ENCODE measurements around the gene POLR3A. TPM values are rescaled to one million over a fixed set of nuclear protein-coding genes. Genes with fewer than 3 reads are reported as not detected.

The POLR3A gene
- total and polyA plus RNA-seq, 2 of the 13 experiments (the other 11 are each of a cell fraction or from before 2014, with no cell fraction given) = 13.6 to 19.2 TPM

DNA sequence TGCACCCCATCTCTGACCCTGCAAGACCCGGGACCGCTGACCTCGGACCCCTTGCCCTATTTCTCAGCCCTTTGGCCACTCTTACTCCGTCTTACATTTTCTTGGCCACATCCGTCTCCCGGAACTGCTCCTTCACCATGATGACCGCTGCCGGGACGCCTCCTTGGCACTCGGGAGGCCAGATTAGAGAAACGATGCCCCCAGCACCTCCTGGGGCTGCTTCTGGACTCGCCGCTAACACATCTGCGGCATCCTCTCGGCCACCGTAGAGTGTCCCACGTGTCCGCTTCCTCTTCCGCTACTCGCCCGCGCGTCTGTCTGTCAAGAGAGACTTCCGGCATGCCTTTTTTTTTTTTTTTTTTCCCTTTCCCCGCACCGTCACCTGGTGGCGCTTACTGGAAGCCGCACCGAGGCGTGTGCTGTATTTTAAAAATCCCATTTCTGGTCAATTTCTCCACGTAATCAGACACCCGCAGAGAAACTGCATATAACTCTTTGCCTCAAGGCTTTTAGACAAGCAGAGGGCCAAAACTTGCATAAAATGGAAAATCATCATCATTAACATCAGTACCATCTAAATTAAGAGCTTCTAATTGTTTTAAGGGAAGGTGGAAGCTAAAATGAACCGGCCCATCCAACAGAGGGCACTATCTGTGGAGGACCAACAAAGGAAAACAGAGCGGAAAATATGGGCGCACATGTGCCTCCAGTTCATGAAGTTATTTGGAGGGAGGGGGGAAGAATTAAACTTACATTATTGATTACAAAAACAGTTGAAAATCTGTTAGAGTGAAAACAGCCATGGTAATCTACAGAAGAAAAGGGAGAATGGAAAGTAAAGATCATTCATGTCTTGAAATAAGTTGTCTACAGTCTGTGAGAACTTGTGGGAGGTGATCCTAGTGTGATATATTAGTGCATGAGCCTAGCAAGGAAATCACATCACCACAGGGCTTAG, at the start of gene POLR3A (continued):
- TF ChIP-seq, protein P1, sequence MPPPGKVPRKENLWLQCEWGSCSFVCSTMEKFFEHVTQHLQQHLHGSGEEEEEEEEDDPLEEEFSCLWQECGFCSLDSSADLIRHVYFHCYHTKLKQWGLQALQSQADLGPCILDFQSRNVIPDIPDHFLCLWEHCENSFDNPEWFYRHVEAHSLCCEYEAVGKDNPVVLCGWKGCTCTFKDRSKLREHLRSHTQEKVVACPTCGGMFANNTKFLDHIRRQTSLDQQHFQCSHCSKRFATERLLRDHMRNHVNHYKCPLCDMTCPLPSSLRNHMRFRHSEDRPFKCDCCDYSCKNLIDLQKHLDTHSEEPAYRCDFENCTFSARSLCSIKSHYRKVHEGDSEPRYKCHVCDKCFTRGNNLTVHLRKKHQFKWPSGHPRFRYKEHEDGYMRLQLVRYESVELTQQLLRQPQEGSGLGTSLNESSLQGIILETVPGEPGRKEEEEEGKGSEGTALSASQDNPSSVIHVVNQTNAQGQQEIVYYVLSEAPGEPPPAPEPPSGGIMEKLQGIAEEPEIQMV (CRISPR knock-in tag; IDR thresholded peaks at IDR 0.05; ENCODE audit: low read depth) = no peak
- TF ChIP-seq, protein P2, sequence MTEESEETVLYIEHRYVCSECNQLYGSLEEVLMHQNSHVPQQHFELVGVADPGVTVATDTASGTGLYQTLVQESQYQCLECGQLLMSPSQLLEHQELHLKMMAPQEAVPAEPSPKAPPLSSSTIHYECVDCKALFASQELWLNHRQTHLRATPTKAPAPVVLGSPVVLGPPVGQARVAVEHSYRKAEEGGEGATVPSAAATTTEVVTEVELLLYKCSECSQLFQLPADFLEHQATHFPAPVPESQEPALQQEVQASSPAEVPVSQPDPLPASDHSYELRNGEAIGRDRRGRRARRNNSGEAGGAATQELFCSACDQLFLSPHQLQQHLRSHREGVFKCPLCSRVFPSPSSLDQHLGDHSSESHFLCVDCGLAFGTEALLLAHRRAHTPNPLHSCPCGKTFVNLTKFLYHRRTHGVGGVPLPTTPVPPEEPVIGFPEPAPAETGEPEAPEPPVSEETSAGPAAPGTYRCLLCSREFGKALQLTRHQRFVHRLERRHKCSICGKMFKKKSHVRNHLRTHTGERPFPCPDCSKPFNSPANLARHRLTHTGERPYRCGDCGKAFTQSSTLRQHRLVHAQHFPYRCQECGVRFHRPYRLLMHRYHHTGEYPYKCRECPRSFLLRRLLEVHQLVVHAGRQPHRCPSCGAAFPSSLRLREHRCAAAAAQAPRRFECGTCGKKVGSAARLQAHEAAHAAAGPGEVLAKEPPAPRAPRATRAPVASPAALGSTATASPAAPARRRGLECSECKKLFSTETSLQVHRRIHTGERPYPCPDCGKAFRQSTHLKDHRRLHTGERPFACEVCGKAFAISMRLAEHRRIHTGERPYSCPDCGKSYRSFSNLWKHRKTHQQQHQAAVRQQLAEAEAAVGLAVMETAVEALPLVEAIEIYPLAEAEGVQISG (CRISPR knock-in tag; IDR thresholded peaks at IDR 0.05) = peak; percentile 98
- TF ChIP-seq KLF6 (CRISPR knock-in tag; IDR thresholded peaks at IDR 0.05) (peak; percentile 47; the same call in 1 of the 2 replicates), ZNF460 (CRISPR knock-in tag; IDR thresholded peaks at IDR 0.05; ENCODE audit: borderline replicate concordance) (no peak), GTF2F1 (IDR thresholded peaks at IDR 0.05; ENCODE audit: low read length) (no peak), HOXA7 (CRISPR knock-in tag; IDR thresholded peaks at IDR 0.05) (no peak), ZNF83 (CRISPR knock-in tag; IDR thresholded peaks at IDR 0.05; ENCODE audit: borderline replicate concordance) (no peak), HDAC1 (CRISPR knock-in tag; IDR thresholded peaks at IDR 0.05) (peak; percentile 88), TP53 (CRISPR knock-in tag; conservative IDR thresholded peaks at IDR 0.05) (no peak), XBP1 (CRISPR knock-in tag; IDR thresholded peaks at IDR 0.05) (peak; percentile 48; the same call in 1 of the 2 replicates), ETV5 (CRISPR knock-in tag; IDR thresholded peaks at IDR 0.05; ENCODE audit: borderline replicate concordance) (peak; percentile 10; the same call in 1 of the 2 replicates), SMARCE1 (IDR thresholded peaks at IDR 0.05; ENCODE audit: borderline replicate concordance) (no peak), ZNF589 (CRISPR knock-in tag; conservative IDR thresholded peaks at IDR 0.05) (no peak), ELF3 (CRISPR knock-in tag; IDR thresholded peaks at IDR 0.05) (peak; percentile 38; the same call in 1 of the 2 replicates), FOSL1 (CRISPR knock-in tag; IDR thresholded peaks at IDR 0.05; ENCODE audit: borderline replicate concordance) (no peak), ZSCAN20 (CRISPR knock-in tag; IDR thresholded peaks at IDR 0.05; ENCODE audit: borderline replicate concordance) (0 out of 2 replicates have a peak, but pooled peaks have one; percentile 62)
- TF ChIP-seq, protein P3, sequence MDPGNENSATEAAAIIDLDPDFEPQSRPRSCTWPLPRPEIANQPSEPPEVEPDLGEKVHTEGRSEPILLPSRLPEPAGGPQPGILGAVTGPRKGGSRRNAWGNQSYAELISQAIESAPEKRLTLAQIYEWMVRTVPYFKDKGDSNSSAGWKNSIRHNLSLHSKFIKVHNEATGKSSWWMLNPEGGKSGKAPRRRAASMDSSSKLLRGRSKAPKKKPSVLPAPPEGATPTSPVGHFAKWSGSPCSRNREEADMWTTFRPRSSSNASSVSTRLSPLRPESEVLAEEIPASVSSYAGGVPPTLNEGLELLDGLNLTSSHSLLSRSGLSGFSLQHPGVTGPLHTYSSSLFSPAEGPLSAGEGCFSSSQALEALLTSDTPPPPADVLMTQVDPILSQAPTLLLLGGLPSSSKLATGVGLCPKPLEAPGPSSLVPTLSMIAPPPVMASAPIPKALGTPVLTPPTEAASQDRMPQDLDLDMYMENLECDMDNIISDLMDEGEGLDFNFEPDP (CRISPR knock-in tag; conservative IDR thresholded peaks at IDR 0.05) = no peak
- TF ChIP-seq, protein P4, sequence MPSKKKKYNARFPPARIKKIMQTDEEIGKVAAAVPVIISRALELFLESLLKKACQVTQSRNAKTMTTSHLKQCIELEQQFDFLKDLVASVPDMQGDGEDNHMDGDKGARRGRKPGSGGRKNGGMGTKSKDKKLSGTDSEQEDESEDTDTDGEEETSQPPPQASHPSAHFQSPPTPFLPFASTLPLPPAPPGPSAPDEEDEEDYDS (CRISPR knock-in tag; IDR thresholded peaks at IDR 0.05) = peak; percentile 51
- TF ChIP-seq, protein P5, sequence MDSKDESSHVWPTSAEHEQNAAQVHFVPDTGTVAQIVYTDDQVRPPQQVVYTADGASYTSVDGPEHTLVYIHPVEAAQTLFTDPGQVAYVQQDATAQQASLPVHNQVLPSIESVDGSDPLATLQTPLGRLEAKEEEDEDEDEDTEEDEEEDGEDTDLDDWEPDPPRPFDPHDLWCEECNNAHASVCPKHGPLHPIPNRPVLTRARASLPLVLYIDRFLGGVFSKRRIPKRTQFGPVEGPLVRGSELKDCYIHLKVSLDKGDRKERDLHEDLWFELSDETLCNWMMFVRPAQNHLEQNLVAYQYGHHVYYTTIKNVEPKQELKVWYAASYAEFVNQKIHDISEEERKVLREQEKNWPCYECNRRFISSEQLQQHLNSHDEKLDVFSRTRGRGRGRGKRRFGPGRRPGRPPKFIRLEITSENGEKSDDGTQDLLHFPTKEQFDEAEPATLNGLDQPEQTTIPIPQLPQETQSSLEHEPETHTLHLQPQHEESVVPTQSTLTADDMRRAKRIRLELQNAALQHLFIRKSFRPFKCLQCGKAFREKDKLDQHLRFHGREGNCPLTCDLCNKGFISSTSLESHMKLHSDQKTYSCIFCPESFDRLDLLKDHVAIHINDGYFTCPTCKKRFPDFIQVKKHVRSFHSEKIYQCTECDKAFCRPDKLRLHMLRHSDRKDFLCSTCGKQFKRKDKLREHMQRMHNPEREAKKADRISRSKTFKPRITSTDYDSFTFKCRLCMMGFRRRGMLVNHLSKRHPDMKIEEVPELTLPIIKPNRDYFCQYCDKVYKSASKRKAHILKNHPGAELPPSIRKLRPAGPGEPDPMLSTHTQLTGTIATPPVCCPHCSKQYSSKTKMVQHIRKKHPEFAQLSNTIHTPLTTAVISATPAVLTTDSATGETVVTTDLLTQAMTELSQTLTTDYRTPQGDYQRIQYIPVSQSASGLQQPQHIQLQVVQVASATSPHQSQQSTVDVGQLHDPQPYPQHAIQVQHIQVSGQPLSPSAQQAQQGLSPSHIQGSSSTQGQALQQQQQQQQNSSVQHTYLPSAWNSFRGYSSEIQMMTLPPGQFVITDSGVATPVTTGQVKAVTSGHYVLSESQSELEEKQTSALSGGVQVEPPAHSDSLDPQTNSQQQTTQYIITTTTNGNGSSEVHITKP (CRISPR knock-in tag; IDR thresholded peaks at IDR 0.05; ENCODE audit: low read depth) = peak; percentile 41; the same call in 1 of the 2 replicates
